SW480 (cell line): ENCODE measurements around the gene GBGT1.

Experiments
- DNase-seq: peaks from one replicate; pipeline ENCODE4 v3.0.0-alpha.2; 2016; ENCODE audit warnings: low spot score

The GBGT1 gene

DNA sequence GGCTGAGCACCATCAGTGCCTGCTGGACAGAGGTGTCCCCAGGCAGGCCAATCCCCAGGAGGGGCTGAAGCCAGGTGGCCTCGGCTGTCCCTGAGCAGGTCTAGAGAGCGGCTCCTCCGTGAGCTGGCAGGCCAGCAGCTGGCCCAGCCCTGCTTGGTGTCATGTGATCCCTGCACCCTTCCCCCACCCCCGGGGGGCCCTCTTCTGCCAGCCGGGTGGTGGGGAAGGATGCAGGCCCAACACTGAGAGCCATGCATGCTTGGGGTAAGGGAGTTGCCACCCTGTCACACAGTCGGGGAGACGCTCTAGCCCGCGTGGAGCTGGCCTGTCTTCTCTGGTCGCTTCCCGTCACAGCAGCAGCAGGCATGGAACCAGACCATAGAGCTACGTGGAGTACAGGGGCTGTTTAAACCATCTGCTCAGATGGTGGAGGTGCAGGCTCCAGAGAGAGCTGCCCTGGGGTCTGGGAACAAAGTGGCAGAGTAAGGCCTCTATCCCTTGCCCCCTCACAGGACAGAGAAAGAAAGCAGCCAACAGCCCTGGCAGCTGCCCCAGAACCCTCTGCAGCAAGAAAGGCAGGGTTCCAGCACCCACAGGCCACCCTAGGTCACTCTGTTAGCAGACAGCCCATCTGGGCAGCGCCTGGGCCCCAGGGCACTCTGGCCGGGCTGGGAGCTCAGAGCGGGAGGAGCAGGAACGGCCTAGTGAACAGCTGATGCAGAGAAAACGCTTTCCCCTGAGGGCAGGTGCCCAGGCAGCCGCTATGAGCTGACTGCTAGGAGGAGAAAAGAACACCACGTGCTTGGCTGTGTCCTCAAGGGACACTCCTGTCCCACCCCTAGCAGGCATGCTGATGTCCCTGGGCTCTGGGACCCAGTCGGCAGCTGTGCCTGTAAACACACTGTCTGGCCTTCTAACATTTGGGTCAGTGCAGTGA, 49.5 kb downstream of the GBGT1 start:
- DNase-seq: no peak

DNA sequence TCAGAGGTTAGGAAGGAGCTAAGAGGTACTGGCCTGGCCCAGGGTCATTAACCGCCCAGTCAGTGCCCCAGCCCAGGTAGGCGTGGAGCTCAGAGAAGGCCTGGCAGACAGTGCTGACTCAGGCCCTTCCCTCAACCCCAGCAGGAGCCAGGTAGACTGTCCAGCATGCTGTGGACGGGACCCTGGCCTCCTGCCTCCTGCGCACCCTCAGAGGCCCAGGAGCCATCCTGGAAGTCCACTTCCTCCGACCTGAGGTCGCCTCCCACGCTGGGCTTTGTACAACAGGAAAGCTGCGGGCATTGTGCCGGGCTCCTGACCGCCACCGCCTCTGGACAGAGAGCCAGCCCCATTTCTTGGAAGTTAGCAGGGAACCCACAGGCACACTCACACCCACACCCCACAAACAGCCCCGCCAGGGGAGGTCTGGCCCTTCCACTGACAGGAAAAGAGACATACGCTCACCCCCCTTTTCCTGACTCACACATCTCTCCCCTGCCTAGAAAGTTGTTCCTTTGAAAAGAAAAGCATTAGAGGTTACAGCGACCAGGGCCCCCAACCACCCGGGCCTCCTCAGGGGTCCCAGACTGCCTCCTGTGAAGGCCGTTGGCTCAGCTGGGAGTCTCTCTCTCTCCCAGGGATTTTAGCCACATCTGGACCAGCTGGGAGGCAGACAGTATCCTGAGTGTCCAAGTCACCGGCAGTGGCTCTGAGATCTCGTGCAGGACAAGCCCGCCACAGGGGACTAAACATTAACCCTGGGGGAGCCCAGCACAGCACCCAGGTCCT, 50.4 kb downstream of the GBGT1 start:
- no peak for DNase-seq

DNA sequence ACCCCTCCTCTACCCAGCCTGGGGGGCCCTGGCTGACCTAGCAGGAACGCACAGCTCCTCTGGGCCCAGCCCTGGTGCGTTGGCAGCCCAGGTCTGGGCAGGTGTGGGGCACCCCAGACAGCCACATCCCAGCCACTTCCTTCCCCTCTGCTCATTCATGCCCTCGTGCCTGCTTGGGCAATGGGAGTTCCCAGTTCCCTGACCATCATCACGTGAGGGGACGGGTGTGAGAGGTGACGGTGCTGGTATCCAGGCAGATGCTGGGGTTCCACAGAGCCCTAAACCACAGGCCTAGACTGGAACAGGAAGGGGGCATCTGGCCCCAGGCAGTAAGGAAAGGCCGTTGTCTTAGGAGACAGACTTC, 51.1 kb downstream of the GBGT1 start:
- DNase-seq: no peak

DNA sequence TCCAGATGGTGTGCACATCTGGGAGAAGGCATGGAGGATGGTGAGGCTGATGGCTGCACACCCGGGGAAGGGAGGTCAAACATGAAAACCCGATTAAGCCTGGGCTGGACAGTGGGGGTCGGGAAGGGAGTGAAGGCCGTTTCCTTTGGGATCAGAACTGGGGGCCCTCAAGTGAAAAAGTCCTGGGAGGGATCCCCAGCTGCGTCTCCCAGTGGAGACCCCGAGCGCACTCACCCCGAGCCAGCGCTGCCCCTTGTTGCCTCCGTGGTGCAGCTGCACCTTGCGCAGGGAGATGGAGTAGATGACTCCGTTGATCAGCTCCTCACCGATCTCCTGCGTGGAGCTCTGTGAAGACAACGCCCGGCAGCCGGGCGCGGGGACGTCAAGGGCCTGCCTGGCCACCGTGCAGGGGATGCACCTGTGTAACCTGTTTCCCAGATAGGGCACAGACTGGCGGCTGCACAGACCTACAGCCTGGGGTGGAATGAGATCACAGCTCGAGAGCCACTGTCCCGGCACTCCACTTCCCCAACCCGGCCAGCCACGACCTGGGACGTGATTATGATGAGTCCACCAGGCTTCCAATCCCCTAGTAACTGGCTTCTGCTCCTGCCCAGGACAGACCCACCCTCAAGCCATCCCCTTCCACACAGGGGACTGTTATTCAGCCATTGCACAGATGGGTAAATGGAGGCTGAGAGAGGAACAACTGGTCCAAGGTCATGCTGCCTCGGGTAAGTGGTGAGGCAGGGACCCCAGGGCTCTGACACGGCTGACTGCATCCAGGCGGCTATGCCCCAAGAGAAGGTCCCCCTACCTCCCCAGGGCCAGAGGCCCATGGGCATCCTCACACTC, 51.7 kb downstream of the GBGT1 start:
- no peak for DNase-seq

DNA sequence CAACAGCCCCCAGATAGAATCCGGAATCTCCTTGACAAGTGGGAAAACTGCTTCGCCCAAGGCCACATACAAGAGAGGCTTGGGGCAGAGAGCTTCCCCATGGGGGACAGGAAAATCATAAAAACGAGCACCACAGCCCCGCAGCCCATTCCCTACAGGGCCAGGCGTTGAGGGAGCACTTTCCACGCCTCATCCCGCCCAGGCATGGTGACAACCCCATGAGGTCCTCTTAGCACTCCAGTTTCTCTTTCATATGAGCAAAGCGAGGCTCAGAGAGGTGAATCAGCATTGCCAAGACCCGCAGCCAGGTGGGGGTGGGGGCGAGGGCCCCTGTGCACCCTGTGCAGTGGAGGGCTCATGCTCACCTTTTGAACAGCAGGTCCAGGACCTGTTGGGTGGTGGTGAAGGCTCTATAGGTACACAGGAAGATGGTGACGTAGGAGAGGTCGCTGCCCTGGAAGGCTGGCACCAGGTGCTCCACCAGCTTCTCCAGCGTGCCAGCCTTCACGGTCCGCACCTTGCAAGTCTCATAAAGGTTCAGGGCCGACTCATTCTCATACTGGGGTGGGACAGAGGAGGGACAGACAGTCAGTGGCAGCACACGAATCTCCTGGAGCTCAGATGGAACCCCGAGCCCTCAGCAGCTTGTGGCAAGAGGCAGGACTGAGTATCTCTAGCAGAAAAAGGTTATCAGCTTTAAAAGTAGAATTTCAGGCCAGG, 53.6 kb downstream of the GBGT1 start:
- DNase-seq: no peak

DNA sequence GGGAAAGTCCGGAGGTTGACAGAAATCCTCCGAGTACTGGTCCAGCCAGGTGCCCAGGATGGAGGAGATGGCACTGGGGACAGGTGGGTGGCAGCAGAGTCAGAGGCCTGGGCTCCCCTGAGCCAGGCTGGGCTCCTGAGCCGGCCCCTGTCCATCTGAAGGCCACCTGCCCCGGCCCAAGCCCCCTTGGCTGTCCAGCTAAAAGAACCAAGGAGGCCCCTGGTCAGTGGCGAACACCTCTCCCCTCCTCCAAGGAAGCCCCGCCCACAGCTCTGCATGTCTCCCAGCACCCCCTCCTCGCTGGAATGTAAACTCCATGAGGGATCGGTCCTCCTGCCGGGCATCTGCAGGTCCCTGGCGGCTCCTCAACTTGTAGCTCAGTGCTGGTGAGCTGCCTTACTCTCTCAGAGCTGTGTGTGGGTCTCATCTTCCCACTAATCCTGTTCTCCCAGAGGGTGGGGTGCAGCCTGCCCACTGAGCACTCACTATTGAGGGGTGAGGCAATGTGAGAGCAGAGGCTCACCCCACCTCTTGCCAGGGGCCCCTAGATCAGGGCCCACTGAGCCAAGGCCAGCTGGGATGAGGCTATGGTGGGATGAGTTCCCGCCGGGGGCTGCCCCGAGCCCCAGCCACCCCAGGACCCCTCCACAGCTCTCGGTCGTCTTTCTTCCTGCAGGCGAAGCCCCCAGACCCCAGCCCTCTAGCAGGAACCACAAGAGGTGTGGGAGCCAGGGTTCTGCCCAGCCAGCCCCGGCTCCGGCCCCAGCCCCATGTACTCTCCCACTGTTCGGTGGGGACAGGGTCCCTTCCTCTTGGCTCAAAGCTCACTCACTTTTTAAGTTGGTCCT, 54.7 kb downstream of the GBGT1 start:
- DNase-seq: no peak

DNA sequence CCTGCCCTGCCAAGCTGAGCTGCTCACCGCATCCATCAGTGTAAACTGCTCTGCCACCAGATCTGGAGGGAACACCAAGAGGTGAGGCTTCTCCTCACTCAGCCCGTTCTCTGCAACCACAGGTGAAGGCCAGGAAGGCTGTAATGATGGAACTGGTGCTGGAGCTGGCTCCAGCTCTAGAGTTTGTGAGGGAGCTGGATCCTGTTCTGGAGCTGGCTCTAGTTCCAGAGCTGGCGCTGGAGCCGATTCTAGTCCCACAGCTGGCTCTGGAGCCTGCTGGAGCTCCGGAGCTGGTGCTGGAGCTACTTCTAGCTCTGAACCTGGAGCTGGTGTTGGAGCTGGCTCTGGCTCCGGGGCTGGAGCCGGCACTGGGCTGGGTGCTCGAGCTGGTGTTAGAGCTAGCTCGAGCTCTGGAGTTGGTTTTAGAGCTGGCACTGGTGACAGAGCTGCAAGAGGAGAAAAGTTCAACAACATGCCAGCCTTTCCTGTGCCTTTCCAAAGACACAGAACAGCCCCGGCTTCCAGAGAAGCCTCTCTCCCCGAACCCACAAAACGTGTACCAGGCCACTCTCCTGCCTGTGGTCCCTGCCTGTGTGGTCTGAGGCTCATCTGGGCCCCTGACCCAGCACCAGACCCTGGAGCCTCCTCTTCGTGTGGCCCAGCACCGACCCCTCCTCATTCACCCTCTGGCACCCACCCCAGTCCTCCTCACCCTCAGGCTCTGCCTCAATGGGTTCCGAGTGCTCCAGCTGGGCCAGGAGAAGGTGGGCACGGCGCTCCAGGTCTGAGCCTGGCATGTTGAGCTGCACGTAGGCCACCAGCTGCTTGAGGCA, 55.5 kb downstream of the GBGT1 start:
- no peak for DNase-seq

DNA sequence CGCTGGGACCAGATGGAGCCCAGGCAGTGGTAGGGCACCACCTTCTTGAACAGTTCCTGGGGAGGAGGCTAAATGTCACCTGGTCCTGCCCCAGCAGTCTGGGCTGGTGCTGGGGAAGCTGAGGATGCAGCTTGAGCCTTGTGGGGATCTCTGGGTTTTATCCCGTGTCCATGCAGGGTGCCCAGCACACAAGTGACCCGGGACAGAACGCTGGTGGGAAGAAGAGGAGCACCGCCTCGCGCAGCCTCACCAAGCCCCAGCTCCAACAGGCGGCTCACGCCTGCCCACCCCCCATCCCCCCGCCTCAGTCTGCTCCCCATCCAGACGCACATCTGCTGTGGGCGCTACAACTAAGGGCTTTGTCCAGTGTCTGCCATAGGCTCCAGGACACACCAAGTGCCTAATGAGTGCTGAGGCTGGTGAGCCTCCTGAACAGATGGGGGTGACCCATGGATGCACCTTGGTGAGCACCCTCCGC, 56.4 kb downstream of the GBGT1 start:
- no peak for DNase-seq

DNA sequence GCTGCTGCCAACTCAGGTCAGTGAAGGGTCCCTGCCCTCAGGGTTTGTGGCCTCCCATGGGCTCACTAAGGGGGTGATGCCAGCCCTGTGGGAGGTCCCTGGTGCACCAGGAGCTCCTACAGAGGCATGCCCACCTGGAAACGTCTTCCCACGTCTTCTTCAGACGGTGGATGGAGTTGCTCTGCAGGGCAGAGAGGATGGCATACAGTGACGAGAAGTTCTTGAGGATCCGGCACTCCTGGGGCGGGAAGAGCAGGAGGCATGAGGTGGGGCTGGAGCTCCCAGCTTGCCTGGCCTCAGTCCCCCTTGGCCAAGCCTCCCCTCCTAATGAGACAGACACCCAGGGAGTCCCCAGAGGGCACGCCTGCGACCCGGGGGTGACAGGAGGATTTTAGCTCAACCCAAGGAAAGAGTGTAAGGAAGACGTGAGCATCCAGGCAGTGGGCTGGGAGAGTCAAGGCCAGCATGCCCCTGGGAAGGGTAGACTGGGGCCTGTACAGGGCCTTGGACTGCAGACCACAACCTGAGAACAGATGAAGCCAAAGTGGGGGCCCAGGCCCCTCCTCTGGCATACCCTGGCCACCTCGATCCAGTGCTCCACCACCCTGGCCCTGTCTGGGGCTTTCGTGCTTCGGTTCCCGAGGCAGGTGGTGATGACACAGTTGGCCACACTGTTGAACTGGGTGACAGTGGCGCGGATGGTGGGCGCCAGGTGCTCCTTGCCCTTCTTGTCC, 57.0 kb downstream of the GBGT1 start:
- DNase-seq: no peak

DNA sequence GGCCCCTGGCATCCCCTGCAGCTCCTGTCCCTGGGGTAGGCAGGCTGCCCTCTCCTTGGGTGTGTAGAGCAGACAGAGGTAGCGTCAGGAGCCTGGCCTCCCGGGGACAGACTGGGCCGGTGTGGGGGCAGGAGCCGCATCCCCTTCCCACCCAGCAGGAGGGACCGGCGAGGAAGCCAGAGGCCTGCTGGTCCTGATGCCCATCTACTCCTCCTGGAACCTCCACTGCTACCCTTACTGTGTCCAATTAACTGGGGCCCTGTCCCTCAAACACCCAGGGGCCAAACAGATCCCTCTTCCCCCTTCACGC, 58.3 kb downstream of the GBGT1 start:
- DNase-seq: no peak

DNA sequence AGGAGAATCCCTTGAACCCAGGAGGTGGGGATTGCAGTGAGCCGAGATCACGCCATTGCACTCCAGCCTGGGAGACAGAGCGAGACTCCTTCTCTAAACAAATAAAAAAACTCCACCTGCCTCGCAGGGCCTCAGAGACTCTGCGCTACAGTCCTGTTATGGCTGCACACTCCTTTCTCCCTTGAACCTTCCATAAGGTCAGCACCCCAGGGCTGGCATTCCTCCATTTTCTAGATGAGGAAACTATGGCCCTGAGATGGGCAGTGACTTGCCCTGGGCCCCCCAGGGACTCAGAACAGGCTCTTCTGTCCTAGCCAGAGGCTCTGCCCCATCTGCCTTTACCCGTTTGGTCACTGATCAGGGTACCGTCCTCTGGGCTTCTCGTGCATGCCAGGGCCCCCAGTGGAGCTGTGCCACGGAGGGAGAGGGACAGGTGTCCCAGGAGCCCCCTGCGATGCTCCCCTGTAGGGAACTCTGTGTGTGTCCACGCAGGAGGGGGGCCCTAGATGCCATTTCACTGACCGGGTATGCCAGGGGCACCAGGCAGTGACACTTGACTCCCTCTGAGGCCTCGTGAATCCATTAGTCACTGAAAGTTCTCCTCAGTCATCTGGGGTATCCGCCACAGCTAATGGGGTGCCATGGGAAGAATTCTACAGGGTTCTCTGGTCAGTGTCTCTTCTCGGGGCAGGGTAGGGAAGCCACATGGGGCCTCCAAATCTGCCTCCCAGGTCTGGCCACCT, 58.8 kb downstream of the GBGT1 start:
- no peak for DNase-seq

DNA sequence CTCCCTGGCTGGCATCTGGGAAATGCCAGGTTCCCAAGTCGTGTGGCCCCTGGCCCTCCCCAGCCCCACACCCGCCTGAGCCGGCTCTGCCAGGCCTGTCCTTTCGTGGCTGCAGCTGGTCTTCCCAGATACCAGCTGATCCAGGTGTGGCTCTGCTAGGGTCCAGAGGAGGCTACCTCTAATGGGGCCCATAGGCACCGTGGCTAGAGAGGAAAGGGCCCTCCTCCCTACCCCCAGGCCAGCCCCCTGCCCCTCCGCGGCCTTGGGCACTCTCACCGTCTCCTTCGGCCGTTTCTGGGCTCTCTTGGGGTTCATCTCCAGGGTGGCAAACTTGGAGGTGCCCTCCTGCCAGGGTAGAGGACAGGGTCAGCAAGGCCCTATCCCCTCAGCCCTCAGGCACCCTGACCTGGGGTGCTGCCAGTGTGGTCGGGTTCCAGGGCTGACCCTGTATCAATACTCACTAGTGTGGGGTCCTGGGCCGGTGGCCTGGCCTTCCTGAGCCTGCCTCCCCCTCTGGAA, 59.7 kb downstream of the GBGT1 start:
- no peak for DNase-seq

DNA sequence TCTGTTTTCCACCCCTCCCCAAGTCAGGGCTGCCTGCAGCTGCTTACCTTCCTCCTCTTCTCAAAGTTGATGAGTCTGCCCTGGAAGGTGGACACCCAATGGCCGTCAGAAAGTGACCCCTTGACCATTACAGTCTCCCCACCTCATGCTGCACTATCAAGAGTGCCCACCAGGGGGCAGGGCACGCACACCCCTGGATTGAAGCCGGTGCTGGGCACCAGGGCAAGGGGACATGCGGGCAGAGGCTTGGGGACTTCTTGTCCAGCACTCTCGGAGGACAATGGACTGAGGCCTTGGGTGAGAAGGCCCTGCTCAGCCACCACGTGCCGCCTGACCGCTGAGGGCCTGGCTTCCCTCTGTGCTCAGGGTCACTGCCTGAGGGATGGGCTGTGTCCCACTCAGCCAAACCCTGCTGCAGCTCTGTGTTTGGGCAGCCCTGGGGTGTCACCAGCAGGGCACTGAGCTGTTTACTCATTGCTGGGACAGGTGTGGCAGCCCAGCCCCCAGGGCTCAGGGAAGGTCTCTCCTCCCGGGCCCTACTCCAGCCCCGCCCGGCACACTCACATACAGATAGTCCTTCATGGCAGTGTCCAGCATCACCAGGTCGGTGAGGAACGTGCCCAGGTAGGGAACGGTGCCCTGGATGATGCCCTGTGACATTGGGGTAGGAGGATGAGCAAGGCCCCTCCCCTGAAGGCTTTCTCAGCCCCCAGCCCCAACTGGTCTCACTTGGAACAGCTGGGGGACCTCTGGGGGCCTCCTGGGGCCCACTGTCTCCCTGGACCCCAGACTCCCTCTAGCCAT, 60.3 kb downstream of the GBGT1 start:
- DNase-seq: peak; percentile 59
